Mammary epithelial cell (primary cell): Measurements from ENCODE around the gene SOBP.

Source experiments
- CTCF ChIP-seq, 2 donors: IDR thresholded peaks in 1 of 2; conservative IDR thresholded peaks in 1 of 2; 2 replicates each; pipeline ENCODE4 v1.5.1; 2011 to 2012; ENCODE audit warnings: inconsistent platforms in 2 of 2, low read length in 2 of 2, mild to moderate bottlenecking in 2 of 2, control low read depth in 1 of 2, low read depth in 1 of 2; ENCODE audit not compliant: insufficient read depth in 1 of 2; ENCODE audit errors: extremely low read depth in 1 of 2
- EZH2 ChIP-seq: IDR thresholded peaks from 2 replicates; pipeline ENCODE4 v1.6.1; 2012; ENCODE audit warnings: low read length, inconsistent platforms, borderline replicate concordance

GRCh38 chr6:107459283-107460082 lies 30.4 kb upstream of the SOBP start, which contains the start of gene PDSS2:
- TF ChIP-seq CTCF (conservative IDR thresholded peaks at IDR 0.05 in 1 of 2, IDR thresholded peaks at IDR 0.05 in 1 of 2; ENCODE audit: extremely low read depth in 1 of 2, insufficient read depth in 1 of 2, low read depth in 1 of 2, low read length in 2 of 2) (peak; percentile 28 to 61), EZH2 (no peak)
